HAP-1 (cell line): ENCODE measurements around the gene RPS25.
"Not testable (repeated sequence)": the region's sequence is repeated elsewhere in the genome, so short reads cannot be mapped to it uniquely, and the experiment has no call there.

Source experiments
- DNase-seq, 2 experiments: peaks; one replicate each; pipeline ENCODE4 v3.0.0-alpha.2; 2016 to 2020; ENCODE audit warnings: low spot score in 2 of 2
- H3K27me3 ChIP-seq: fragments of 250-450 bp; sonication (Bioruptor Pico); 2 replicates; pipeline ENCODE4 v1.5.1; 2020; ENCODE audit warnings: low read depth, mild to moderate bottlenecking, moderate library complexity
- H3K36me3 ChIP-seq: fragments of 250-450 bp; sonication (Bioruptor Pico); replicated peaks from 2 replicates; pipeline ENCODE4 v1.5.1; 2020; ENCODE audit warnings: mild to moderate bottlenecking
- H3K4me1 ChIP-seq: fragments of 250-450 bp; sonication (Bioruptor Pico); 2 replicates; pipeline ENCODE4 v1.5.1; 2020; ENCODE audit warnings: mild to moderate bottlenecking
- H3K4me3 ChIP-seq: fragments of 250-450 bp; sonication (Bioruptor Pico); 2 replicates; pipeline ENCODE4 v1.5.1; 2020; ENCODE audit warnings: mild to moderate bottlenecking, moderate library complexity
- H3K9me3 ChIP-seq: fragments of 250-450 bp; sonication (Bioruptor Pico); 2 replicates; pipeline ENCODE4 v1.5.1; 2020; ENCODE audit warnings: mild to moderate bottlenecking, moderate library complexity
- in situ Hi-C: fragments of 300-500 bp; cut with MboI; formaldehyde crosslinking; loops from 3 replicates; pipeline ENCODE4 v1.14.3; 2020; ENCODE audit warnings: low sequenced_read_pairs, inconsistent platforms, mixed read lengths

Gene RPS25

GRCh38 chr11:119029340-119030028 is 11.3 kb upstream of the RPS25 start:
- H3K36me3 ChIP-seq: peaks cover 44% of the 10 kb centered on the region
- peak overlapping the region; percentile 79 for H3K4me3 ChIP-seq
- H3K9me3 ChIP-seq: no peaks in the 10 kb centered on the region
- no peaks in the 10 kb centered on the region for H3K27me3 ChIP-seq
- in situ Hi-C loops: loop anchor here (5.0 kb wide), 1 partner anchor 68 kb away; a partner anchor contains a TSS
- DNase-seq: peak; percentile 49 to 54
- H3K4me1 ChIP-seq: peaks cover 10% of the 10 kb centered on the region

GRCh38 chr11:119029069-119029339 is 10.9 kb upstream of the RPS25 start:
- peak overlapping the region; percentile 79 for H3K4me3 ChIP-seq

GRCh38 chr11:119028346-119029068 is 10.4 kb upstream of the RPS25 start:
- Histone ChIP-seq H3K9me3 (no peaks in the 10 kb centered on the region), H3K4me1 (peaks cover 10% of the 10 kb centered on the region), H3K4me3 (no peak overlapping the region), H3K27me3 (no peaks in the 10 kb centered on the region), H3K36me3 (peaks cover 54% of the 10 kb centered on the region)
- in situ Hi-C loops: no loop called here
- no peak for DNase-seq

More at GRCh38 chr11:119029069-119029339, 10.9 kb upstream of the RPS25 start:
- in situ Hi-C loops: no loop called here
- H3K9me3 ChIP-seq: no peaks in the 10 kb centered on the region
- peaks cover 49% of the 10 kb centered on the region for H3K36me3 ChIP-seq
- no peaks in the 10 kb centered on the region for H3K27me3 ChIP-seq
- no peak for DNase-seq
- H3K4me1 ChIP-seq: peaks cover 10% of the 10 kb centered on the region

GRCh38 chr11:119027561-119028345 is 9.6 kb upstream of the RPS25 start:
- in situ Hi-C loops: no loop called here
- no peak for DNase-seq
- H3K9me3 ChIP-seq: no peaks in the 10 kb centered on the region
- H3K4me1 ChIP-seq: peaks cover 10% of the 10 kb centered on the region
- no peaks in the 10 kb centered on the region for H3K27me3 ChIP-seq
- peaks cover 60% of the 10 kb centered on the region for H3K36me3 ChIP-seq
- no peak overlapping the region for H3K4me3 ChIP-seq

- peaks cover 10% of the 10 kb centered on the region for H3K4me1 ChIP-seq
- H3K27me3 ChIP-seq: no peaks in the 10 kb centered on the region
- in situ Hi-C loops: no loop called here
- H3K36me3 ChIP-seq: peaks cover 66% of the 10 kb centered on the region
- DNase-seq: no peak
- H3K9me3 ChIP-seq: no peaks in the 10 kb centered on the region
- H3K4me3 ChIP-seq: no peak overlapping the region
Observed at GRCh38 chr11:119026970-119027369, 8.8 kb upstream of the RPS25 start.

GRCh38 chr11:119025978-119026766 is 8.0 kb upstream of the RPS25 start:
- Histone ChIP-seq H3K9me3 (no peaks in the 10 kb centered on the region), H3K27me3 (no peaks in the 10 kb centered on the region), H3K4me3 (no peak overlapping the region), H3K36me3 (peaks cover 70% of the 10 kb centered on the region), H3K4me1 (peaks cover 10% of the 10 kb centered on the region)
- DNase-seq: no peak
- in situ Hi-C loops: no loop called here

GRCh38 chr11:119025541-119025940 is 7.4 kb upstream of the RPS25 start:
- DNase-seq: no peak
- in situ Hi-C loops: no loop called here
- Histone ChIP-seq H3K4me3 (no peak overlapping the region), H3K36me3 (peaks cover 74% of the 10 kb centered on the region), H3K27me3 (no peaks in the 10 kb centered on the region), H3K9me3 (no peaks in the 10 kb centered on the region), H3K4me1 (peaks cover 10% of the 10 kb centered on the region)

GRCh38 chr11:119025099-119025473 is 6.9 kb upstream of the RPS25 start:
- peaks cover 10% of the 10 kb centered on the region for H3K4me1 ChIP-seq
- H3K4me3 ChIP-seq: no peak overlapping the region
- H3K9me3 ChIP-seq: no peaks in the 10 kb centered on the region
- DNase-seq: no peak
- H3K36me3 ChIP-seq: peaks cover 77% of the 10 kb centered on the region
- no peaks in the 10 kb centered on the region for H3K27me3 ChIP-seq
- in situ Hi-C loops: no loop called here

- in situ Hi-C loops: no loop called here
- no peak for DNase-seq
- peaks cover 14% of the 10 kb centered on the region for H3K4me1 ChIP-seq
Observed at GRCh38 chr11:119024430-119025098, 6.4 kb upstream of the RPS25 start.

GRCh38 chr11:119023741-119024140 is 5.6 kb upstream of the RPS25 start:
- in situ Hi-C loops: no loop called here
- H3K4me1 ChIP-seq: peaks cover 7% of the 10 kb centered on the region; the same call in 1 of the 2 replicates
- no peak for DNase-seq
- H3K36me3 ChIP-seq: peaks cover 77% of the 10 kb centered on the region
- no peak overlapping the region for H3K4me3 ChIP-seq
- no peaks in the 10 kb centered on the region for H3K27me3 ChIP-seq
- H3K9me3 ChIP-seq: no peaks in the 10 kb centered on the region

More at GRCh38 chr11:119024430-119025098, 6.4 kb upstream of the RPS25 start:
- no peak overlapping the region for H3K4me3 ChIP-seq
- H3K9me3 ChIP-seq: no peaks in the 10 kb centered on the region
- H3K36me3 ChIP-seq: peaks cover 80% of the 10 kb centered on the region
- no peaks in the 10 kb centered on the region for H3K27me3 ChIP-seq

- Histone ChIP-seq H3K36me3 (peaks cover 70% of the 10 kb centered on the region), H3K4me3 (no peak overlapping the region), H3K9me3 (no peaks in the 10 kb centered on the region), H3K27me3 (no peaks in the 10 kb centered on the region), H3K4me1 (peaks cover 9% of the 10 kb centered on the region)
- DNase-seq: no peak
- in situ Hi-C loops: no loop called here
Observed at GRCh38 chr11:119021631-119022030, 3.5 kb upstream of the RPS25 start.

- peak overlapping the region; percentile 97 for H3K4me3 ChIP-seq
- H3K9me3 ChIP-seq: no peaks in the 10 kb centered on the region
- no peaks in the 10 kb centered on the region for H3K27me3 ChIP-seq
- peaks cover 72% of the 10 kb centered on the region for H3K36me3 ChIP-seq
- no peak for DNase-seq
- peaks cover 17% of the 10 kb centered on the region for H3K4me1 ChIP-seq
- in situ Hi-C loops: no loop called here
Observed at GRCh38 chr11:119019996-119020395, 1.9 kb upstream of the RPS25 start.

GRCh38 chr11:119017377-119017776 is 766 bp downstream of the RPS25 start:
- in situ Hi-C loops, H3K9me3 ChIP-seq, DNase-seq, H3K27me3 ChIP-seq: not testable (repeated sequence)
- Histone ChIP-seq H3K36me3 (peaks cover 67% of the 10 kb centered on the region), H3K4me3 (peak overlapping the region; percentile 97), H3K4me1 (peaks cover 17% of the 10 kb centered on the region)
